Measurements from ENCODE around the gene FAM24B.
"Not testable (repeated sequence)": the region's sequence is repeated elsewhere in the genome, so short reads cannot be mapped to it uniquely, and the experiment has no call there.

Gene FAM24B

DNA sequence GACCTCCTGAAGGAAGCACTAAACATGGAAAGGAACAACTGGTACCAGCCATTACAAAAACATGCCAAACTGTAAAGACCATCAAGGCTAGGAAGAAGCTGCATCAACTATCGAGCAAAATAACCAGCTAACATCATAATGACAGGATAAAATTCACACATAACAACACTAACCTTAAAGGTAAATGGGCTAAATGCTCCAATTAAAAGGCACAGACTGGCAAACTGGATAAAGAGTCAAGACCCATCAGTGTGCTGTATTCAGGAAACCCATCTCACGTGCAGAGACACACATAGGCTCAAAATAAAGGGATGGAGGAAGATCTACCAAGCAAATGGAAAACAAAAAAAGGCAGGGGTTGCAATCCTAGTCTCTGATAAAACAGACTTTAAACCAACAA, 10.6 kb downstream of the FAM24B start:
- CTCF ChIA-PET; DNase-seq; H3K27me3 ChIP-seq (replicated peaks in 2 of 5; ENCODE audit: control insufficient read depth in 4 of 5, insufficient read depth in 5 of 5, low read length in 4 of 5); POLR2A ChIA-PET; H3K36me3 ChIP-seq (ENCODE audit: control insufficient read depth in 4 of 4, insufficient read depth in 4 of 4, low read length in 3 of 4); H3K4me3 ChIP-seq (ENCODE audit: control insufficient read depth in 1 of 7, extremely low read depth in 1 of 7, insufficient read depth in 4 of 7, low read depth in 2 of 7, low read length in 6 of 7); H3K27ac ChIP-seq (ENCODE audit: insufficient read depth in 1 of 2, low read depth in 1 of 2, low read length in 2 of 2, poor library complexity in 1 of 2, severe bottlenecking in 2 of 2); H3K4me1 ChIP-seq (ENCODE audit: control extremely low read depth in 1 of 4, control insufficient read depth in 4 of 4, insufficient read depth in 4 of 4, low read length in 3 of 4): not testable (repeated sequence)
- peaks cover 1 to 13% (median 4%) of the 10 kb centered on the region in 5 experiments for H3K9me3 ChIP-seq (ENCODE audit: control extremely low read depth in 1 of 5, control insufficient read depth in 4 of 5, insufficient read depth in 2 of 5, low read depth in 1 of 5, low read length in 4 of 5)
- WGBS (ENCODE audit: insufficient coverage), result no CpG with 5 or more reads among the region's 2 CpGs

DNA sequence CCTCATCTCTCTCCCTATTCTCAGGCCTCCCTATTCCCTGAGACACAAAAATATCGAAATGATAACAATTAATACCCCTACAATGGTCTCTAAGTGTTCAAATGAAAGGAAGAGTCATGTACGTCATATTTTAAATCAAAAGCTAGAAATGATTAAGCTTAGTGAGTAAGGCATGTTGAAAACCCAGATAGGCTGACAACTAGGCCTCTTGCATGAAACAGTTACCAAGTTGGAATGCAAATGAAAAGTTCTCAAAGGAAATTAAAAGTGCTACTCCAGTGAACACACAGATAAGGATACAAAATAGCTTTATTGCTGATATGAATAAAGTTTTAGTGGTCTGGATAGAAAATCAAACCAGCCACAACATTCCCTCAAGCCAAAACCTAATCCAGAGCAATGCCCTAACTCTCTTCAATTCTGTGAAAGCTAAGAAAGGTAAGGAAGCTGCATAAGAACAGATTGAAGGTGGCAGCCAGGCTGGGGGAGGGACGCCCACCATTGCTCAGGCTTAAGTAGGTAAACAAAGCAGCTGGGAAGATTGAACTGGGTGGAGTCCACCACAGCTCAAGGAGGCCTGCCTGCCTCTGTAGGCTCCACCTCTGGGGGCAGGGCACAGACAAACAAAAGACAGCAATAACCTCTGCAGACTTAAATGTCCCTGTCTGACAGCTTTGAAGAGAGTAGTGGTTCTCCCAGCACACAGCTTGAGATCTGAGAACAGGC, 12.5 kb downstream of the FAM24B start:
- WGBS (ENCODE audit: insufficient coverage), result 86% methylated on average over 1 of the region's 3 CpGs
- not testable (repeated sequence) for H3K27ac ChIP-seq (ENCODE audit: insufficient read depth in 1 of 2, low read depth in 1 of 2, low read length in 2 of 2, poor library complexity in 1 of 2, severe bottlenecking in 2 of 2); DNase-seq

DNA sequence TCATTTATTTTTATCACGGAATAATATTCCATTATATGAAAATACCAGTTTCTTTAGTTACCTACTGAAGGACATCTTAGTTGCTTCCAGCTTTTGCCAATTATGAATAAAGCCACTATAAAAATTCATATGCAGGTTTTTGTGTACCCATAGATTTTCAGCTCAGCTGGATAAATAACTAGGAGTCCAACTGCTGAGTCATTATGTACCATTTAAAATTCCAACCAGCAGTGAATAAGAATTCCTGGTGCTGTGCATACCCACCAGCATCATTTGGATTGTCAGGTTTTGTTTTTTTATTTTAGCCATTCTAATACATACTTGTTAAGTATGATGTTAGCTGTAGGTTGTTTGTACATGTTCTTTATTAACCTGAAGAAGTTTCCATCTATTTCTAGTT, 14.5 kb downstream of the FAM24B start:
- Histone ChIP-seq H3K27ac (ENCODE audit: insufficient read depth in 1 of 2, low read depth in 1 of 2, low read length in 2 of 2, poor library complexity in 1 of 2, severe bottlenecking in 2 of 2) (no peak overlapping the region), H3K27me3 (replicated peaks in 2 of 5; ENCODE audit: control insufficient read depth in 4 of 5, insufficient read depth in 5 of 5, low read length in 4 of 5) (no peaks in the 10 kb centered on the region), H3K4me1 (ENCODE audit: control extremely low read depth in 1 of 4, control insufficient read depth in 4 of 4, insufficient read depth in 4 of 4, low read length in 3 of 4) (no peaks in the 10 kb centered on the region), H3K36me3 (ENCODE audit: control insufficient read depth in 4 of 4, insufficient read depth in 4 of 4, low read length in 3 of 4) (no peaks in the 10 kb centered on the region), H3K9me3 (ENCODE audit: control extremely low read depth in 1 of 5, control insufficient read depth in 4 of 5, insufficient read depth in 2 of 5, low read depth in 1 of 5, low read length in 4 of 5) (peaks cover 0 to 6% (median 4%) of the 10 kb centered on the region in 5 experiments), H3K4me3 (ENCODE audit: control insufficient read depth in 1 of 7, extremely low read depth in 1 of 7, insufficient read depth in 4 of 7, low read depth in 2 of 7, low read length in 6 of 7) (no peak overlapping the region)
- CTCF ChIA-PET, result interaction anchor here (1.1 kb wide), 1 partner anchor 10 kb away, joined by 3 read pairs; no protein-coding TSS in a partner anchor
- WGBS (ENCODE audit: insufficient coverage), result no CpG with 5 or more reads among the region's 1 CpG
- POLR2A ChIA-PET, result no interaction called here
- no peak for DNase-seq

More for the DNA sequence above, 12.5 kb downstream of the FAM24B start:
- H3K36me3 ChIP-seq (ENCODE audit: control insufficient read depth in 4 of 4, insufficient read depth in 4 of 4, low read length in 3 of 4); H3K27me3 ChIP-seq (replicated peaks in 2 of 5; ENCODE audit: control insufficient read depth in 4 of 5, insufficient read depth in 5 of 5, low read length in 4 of 5); H3K9me3 ChIP-seq (ENCODE audit: control extremely low read depth in 1 of 5, control insufficient read depth in 4 of 5, insufficient read depth in 2 of 5, low read depth in 1 of 5, low read length in 4 of 5); H3K4me3 ChIP-seq (ENCODE audit: control insufficient read depth in 1 of 7, extremely low read depth in 1 of 7, insufficient read depth in 4 of 7, low read depth in 2 of 7, low read length in 6 of 7); POLR2A ChIA-PET; H3K4me1 ChIP-seq (ENCODE audit: control extremely low read depth in 1 of 4, control insufficient read depth in 4 of 4, insufficient read depth in 4 of 4, low read length in 3 of 4); CTCF ChIA-PET: not testable (repeated sequence)

DNA sequence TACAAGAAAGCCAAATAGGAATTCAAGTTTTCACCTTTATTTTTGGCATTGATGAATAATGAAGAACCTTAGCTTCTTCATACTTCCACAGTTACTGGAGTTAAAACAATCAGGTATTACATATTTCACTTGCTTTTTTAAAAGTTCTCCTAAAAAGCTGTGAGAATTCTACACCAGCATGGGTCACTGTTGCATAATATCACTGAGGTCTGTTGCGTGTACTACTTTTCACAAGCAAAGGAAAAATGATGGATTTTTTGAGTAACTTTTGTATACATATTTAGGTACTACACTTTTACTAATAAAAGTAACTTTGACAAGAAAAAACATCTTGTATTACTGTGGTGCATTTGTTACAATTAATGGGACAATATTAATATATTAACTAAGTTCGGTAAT, 15.2 kb downstream of the FAM24B start:
- CTCF ChIA-PET, result interaction anchor here (1.0 to 1.1 kb wide), 2 partner anchors 9 kb away, joined by 3 read pairs; no protein-coding TSS in a partner anchor
- DNase-seq, result no peak
- H3K36me3 ChIP-seq (ENCODE audit: control insufficient read depth in 4 of 4, insufficient read depth in 4 of 4, low read length in 3 of 4), result no peaks in the 10 kb centered on the region
- H3K4me1 ChIP-seq (ENCODE audit: control extremely low read depth in 1 of 4, control insufficient read depth in 4 of 4, insufficient read depth in 4 of 4, low read length in 3 of 4), result no peaks in the 10 kb centered on the region
- no peaks in the 10 kb centered on the region for H3K27me3 ChIP-seq (replicated peaks in 2 of 5; ENCODE audit: control insufficient read depth in 4 of 5, insufficient read depth in 5 of 5, low read length in 4 of 5)
- POLR2A ChIA-PET, result no interaction called here
- peaks cover 0 to 6% (median 4%) of the 10 kb centered on the region in 5 experiments for H3K9me3 ChIP-seq (ENCODE audit: control extremely low read depth in 1 of 5, control insufficient read depth in 4 of 5, insufficient read depth in 2 of 5, low read depth in 1 of 5, low read length in 4 of 5)
- no peak overlapping the region for H3K4me3 ChIP-seq (ENCODE audit: control insufficient read depth in 1 of 7, extremely low read depth in 1 of 7, insufficient read depth in 4 of 7, low read depth in 2 of 7, low read length in 6 of 7)
- WGBS (ENCODE audit: insufficient coverage), result no CpG with 5 or more reads among the region's 2 CpGs
- H3K27ac ChIP-seq (ENCODE audit: insufficient read depth in 1 of 2, low read depth in 1 of 2, low read length in 2 of 2, poor library complexity in 1 of 2, severe bottlenecking in 2 of 2), result no peak overlapping the region

DNA sequence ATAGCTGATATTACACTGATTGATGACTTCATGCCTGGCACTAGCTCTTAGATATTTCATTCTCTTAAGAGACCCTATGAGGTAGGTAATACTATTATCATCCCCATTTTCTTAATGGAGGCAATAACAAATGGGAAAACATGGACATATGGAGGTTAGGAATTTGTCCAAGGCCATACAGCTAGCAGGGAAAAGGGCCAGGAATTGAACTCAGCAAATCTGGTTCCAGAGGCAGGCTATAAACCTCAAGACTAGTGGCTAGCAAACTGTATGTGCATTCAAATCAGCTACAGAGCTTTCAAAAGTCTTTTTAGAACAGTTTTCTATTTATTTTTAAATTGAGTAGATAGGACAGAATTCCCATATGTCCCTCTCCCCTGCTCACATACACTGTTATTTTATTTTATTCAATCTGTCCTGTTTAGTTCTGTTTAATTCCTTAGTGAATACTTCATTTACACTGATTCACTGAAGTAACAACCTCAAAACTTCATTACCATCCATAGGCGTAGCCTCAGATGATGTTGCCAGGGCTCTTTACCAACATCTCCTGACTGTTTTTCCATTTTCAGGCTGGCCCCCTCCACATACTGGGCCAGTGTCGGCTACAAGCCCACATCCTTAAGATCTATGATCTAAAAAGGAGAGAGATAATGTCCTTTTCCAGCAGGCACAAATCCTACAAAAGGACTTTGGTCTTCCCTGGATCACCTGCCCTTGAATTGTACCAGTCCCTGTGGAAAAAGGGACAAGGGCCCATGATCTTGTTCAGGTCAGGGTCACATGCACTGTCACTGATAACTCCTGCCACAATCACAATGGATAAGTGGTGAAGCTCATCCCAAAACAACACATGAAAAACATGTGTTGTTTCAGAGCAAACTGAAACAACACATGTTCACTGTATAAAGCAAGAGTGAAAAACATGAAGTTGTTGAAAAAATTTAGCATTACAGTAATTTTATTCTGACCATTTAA, 15.9 kb downstream of the FAM24B start:
- Histone ChIP-seq H3K27me3 (replicated peaks in 2 of 5; ENCODE audit: control insufficient read depth in 4 of 5, insufficient read depth in 5 of 5, low read length in 4 of 5) (no peaks in the 10 kb centered on the region), H3K4me3 (ENCODE audit: control insufficient read depth in 1 of 7, extremely low read depth in 1 of 7, insufficient read depth in 4 of 7, low read depth in 2 of 7, low read length in 6 of 7) (no peak overlapping the region), H3K36me3 (ENCODE audit: control insufficient read depth in 4 of 4, insufficient read depth in 4 of 4, low read length in 3 of 4) (peaks cover 0 to 4% (median 1%) of the 10 kb centered on the region in 4 experiments), H3K27ac (ENCODE audit: insufficient read depth in 1 of 2, low read depth in 1 of 2, low read length in 2 of 2, poor library complexity in 1 of 2, severe bottlenecking in 2 of 2) (no peak overlapping the region), H3K4me1 (ENCODE audit: control extremely low read depth in 1 of 4, control insufficient read depth in 4 of 4, insufficient read depth in 4 of 4, low read length in 3 of 4) (no peaks in the 10 kb centered on the region), H3K9me3 (ENCODE audit: control extremely low read depth in 1 of 5, control insufficient read depth in 4 of 5, insufficient read depth in 2 of 5, low read depth in 1 of 5, low read length in 4 of 5) (peaks cover 0 to 6% (median 4%) of the 10 kb centered on the region in 5 experiments)
- POLR2A ChIA-PET, result no interaction called here
- 89% methylated on average over 1 of the region's 2 CpGs for WGBS (ENCODE audit: insufficient coverage)
- DNase-seq, result no peak
- CTCF ChIA-PET, result interaction anchor here (0.7 to 1.0 kb wide), 3 partner anchors 10 to 24 kb away, joined by 3 read pairs; no protein-coding TSS in a partner anchor

DNA sequence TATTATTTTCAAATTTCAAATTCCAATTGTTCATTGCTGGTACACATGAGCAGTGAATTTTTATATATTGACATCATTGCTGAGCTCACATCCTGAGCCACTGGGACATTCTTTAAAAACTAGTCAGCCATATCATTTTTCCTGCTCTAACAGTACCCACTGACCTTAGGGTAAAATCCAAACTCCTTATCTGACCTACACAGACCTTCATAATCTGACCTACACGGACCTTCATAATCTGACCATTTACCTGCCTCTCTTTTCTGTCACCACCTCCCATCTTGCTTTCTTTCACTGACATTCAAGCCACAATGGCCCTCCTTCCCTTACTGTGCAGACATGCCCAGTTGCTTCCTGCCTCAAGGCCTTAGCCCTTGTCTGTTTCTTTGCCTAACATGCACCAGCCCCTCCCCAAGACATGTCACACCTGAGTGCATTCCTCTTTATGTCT, 17.6 kb downstream of the FAM24B start:
- Histone ChIP-seq H3K9me3 (ENCODE audit: control extremely low read depth in 1 of 5, control insufficient read depth in 4 of 5, insufficient read depth in 2 of 5, low read depth in 1 of 5, low read length in 4 of 5) (peaks cover 0 to 2% (median 0%) of the 10 kb centered on the region in 5 experiments), H3K4me1 (ENCODE audit: control extremely low read depth in 1 of 4, control insufficient read depth in 4 of 4, insufficient read depth in 4 of 4, low read length in 3 of 4) (no peaks in the 10 kb centered on the region), H3K27ac (ENCODE audit: insufficient read depth in 1 of 2, low read depth in 1 of 2, low read length in 2 of 2, poor library complexity in 1 of 2, severe bottlenecking in 2 of 2) (no peak overlapping the region), H3K36me3 (ENCODE audit: control insufficient read depth in 4 of 4, insufficient read depth in 4 of 4, low read length in 3 of 4) (peaks cover 0 to 4% (median 2%) of the 10 kb centered on the region in 4 experiments), H3K4me3 (ENCODE audit: control insufficient read depth in 1 of 7, extremely low read depth in 1 of 7, insufficient read depth in 4 of 7, low read depth in 2 of 7, low read length in 6 of 7) (no peak overlapping the region), H3K27me3 (replicated peaks in 2 of 5; ENCODE audit: control insufficient read depth in 4 of 5, insufficient read depth in 5 of 5, low read length in 4 of 5) (no peaks in the 10 kb centered on the region)
- no peak for DNase-seq
- WGBS (ENCODE audit: insufficient coverage), result 100% methylated on average over 1 of the region's 1 CpG
- CTCF ChIA-PET, result no interaction called here
- POLR2A ChIA-PET, result no interaction called here

Data from common myeloid progenitor, CD34-positive (primary cell).